Mucosa of rectum (tissue), 2 donors: ENCODE results near the gene IRAK3.

ENCODE experiments used
- H3K27ac ChIP-seq, 2 donors: one replicate each; pipeline ENCODE4 v1.7.0; 2013; ENCODE audit warnings: inconsistent platforms in 2 of 2, low read depth in 2 of 2, low read length in 2 of 2
- H3K27me3 ChIP-seq, 2 donors: one replicate each; pipeline ENCODE4 v1.7.0; 2013; ENCODE audit warnings: low read length in 2 of 2; ENCODE audit not compliant: control insufficient read depth in 2 of 2, insufficient read depth in 2 of 2
- H3K36me3 ChIP-seq, 2 donors: one replicate each; pipeline ENCODE4 v1.7.0; 2013; ENCODE audit warnings: low read length in 2 of 2; ENCODE audit not compliant: control insufficient read depth in 2 of 2, insufficient read depth in 2 of 2
- H3K4me1 ChIP-seq, 2 donors: one replicate each; pipeline ENCODE4 v1.7.0; 2013; ENCODE audit warnings: low read length in 2 of 2, mild to moderate bottlenecking in 1 of 2; ENCODE audit not compliant: control insufficient read depth in 2 of 2, insufficient read depth in 2 of 2
- H3K4me3 ChIP-seq, 2 donors: one replicate each; pipeline ENCODE4 v1.7.0; 2013; ENCODE audit warnings: low read length in 2 of 2
- H3K9ac ChIP-seq, 2 donors: one replicate each; pipeline ENCODE4 v1.7.0; 2013; ENCODE audit warnings: low read length in 2 of 2, low read depth in 1 of 2, mild to moderate bottlenecking in 1 of 2
- H3K9me3 ChIP-seq, 2 donors: one replicate each; pipeline ENCODE4 v1.7.0; 2013; ENCODE audit warnings: low read length in 2 of 2; ENCODE audit not compliant: control insufficient read depth in 2 of 2
- donor health status: healthy.
- donor health status: Normal muscosa, but diverticular disease.

Gene IRAK3

DNA sequence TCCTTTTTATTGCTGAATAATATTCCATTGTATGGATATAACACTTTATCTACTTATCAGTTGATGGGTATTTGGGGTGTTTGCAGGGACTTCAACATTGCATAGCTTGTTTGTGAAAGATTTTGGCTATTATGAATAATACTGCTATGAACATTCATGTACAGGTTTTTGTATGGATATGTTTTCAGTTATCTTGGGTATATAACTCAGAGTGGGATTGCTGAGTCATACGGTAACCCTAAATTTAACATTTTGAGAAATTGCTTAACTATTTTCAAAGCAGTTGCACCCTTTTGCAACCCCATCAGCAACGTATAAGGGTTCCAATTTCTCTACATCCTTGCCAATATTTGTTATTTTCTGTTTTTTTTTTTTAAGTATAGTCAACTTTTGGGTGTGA lies 86.0 kb downstream of the IRAK3 start:
- H3K36me3 ChIP-seq = no peaks in the 10 kb centered on the region
- H3K27me3 ChIP-seq = peaks cover 0 to 4% of the 10 kb centered on the region in 2 donors
- H3K4me3 ChIP-seq = no peak overlapping the region
- H3K4me1 ChIP-seq = no peaks in the 10 kb centered on the region
- H3K27ac ChIP-seq = no peak overlapping the region
- no peaks in the 10 kb centered on the region for H3K9me3 ChIP-seq
- no peak overlapping the region for H3K9ac ChIP-seq

- no peaks in the 10 kb centered on the region for H3K36me3 ChIP-seq
- H3K9me3 ChIP-seq = no peaks in the 10 kb centered on the region
- H3K27ac ChIP-seq = no peak overlapping the region
- no peak overlapping the region for H3K4me3 ChIP-seq
- H3K9ac ChIP-seq = no peak overlapping the region
- no peaks in the 10 kb centered on the region for H3K4me1 ChIP-seq
- H3K27me3 ChIP-seq = peaks cover 0 to 4% of the 10 kb centered on the region in 2 donors
These were observed 90.2 kb downstream of the IRAK3 start for GRCh38 chr12:66279123-66279712.

DNA sequence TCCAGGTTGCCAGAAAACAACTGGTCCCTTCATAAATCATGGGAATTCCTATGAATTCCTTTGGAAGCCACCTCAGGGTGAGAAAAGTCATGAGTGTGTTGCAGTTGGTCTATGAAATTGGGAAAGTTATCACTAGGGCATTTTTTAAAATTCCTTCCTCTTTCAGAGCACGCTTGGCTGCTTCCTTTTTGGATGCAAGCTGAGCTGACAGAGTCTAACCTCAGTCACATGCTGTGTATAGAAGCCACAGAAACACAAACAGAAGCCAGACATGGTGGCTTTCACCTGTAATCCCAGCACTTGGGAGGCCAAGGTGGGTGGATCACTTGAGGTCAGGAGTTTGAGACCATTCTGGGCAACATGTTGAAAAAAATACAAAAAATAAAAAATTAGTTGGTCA lies 91.5 kb downstream of the IRAK3 start:
- Histone ChIP-seq H3K27me3 (peaks cover 0 to 4% of the 10 kb centered on the region in 2 donors), H3K27ac (no peak overlapping the region), H3K4me1 (no peaks in the 10 kb centered on the region), H3K4me3 (no peak overlapping the region), H3K9me3 (no peaks in the 10 kb centered on the region), H3K36me3 (no peaks in the 10 kb centered on the region), H3K9ac (no peak overlapping the region)

DNA sequence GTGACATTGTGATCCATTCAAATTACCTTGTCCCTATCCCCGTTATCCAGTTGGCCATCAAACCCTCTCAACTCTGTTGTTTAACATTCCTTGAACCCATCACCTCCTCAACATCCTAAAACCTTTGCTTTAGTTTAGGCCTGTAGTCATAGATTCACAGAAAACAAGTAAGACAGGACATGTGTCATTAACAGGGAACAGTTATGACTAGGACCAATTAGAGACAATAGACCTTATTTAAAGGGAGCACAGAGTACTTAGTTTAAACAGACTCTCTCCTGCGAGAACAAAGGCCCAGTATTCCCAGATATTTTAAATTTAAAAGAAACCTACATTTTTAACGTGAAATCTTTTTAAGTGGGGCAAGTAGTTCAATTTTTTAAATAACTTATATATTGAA lies 93.2 kb downstream of the IRAK3 start:
- peaks cover 0 to 4% of the 10 kb centered on the region in 2 donors for H3K27me3 ChIP-seq
- no peaks in the 10 kb centered on the region for H3K36me3 ChIP-seq
- H3K27ac ChIP-seq = no peak overlapping the region
- no peaks in the 10 kb centered on the region for H3K9me3 ChIP-seq
- H3K4me1 ChIP-seq = no peaks in the 10 kb centered on the region
- no peak overlapping the region for H3K4me3 ChIP-seq
- H3K9ac ChIP-seq = no peak overlapping the region

GRCh38 chr12:66287275-66287674 lies 98.3 kb downstream of the IRAK3 start:
- Histone ChIP-seq H3K36me3 (no peaks in the 10 kb centered on the region), H3K4me1 (no peaks in the 10 kb centered on the region), H3K9ac (no peak overlapping the region), H3K27me3 (no peaks in the 10 kb centered on the region), H3K9me3 (no peaks in the 10 kb centered on the region), H3K4me3 (no peak overlapping the region), H3K27ac (no peak overlapping the region)

DNA sequence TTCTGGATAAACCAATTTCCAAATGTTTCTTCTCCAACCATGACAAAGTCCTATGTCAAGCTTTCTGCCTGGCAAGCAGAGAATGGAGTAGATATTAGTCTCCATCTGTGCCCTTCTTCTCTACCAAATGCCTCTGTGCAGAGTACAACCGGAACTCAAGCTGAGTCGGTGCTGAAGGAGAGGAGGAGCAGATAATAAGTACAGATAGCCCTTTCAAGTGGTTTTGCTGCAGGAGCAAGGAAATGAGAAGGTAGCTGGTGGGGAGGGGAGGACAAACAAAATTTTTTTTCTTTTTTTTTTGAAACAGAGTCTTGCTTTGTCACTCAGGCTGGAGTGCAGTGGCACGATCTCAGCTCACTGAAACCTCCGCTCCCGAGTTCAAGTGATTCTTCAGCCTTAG lies 99.1 kb downstream of the IRAK3 start:
- no peaks in the 10 kb centered on the region for H3K27me3 ChIP-seq
- no peak overlapping the region for H3K4me3 ChIP-seq
- H3K27ac ChIP-seq = no peak overlapping the region
- H3K4me1 ChIP-seq = no peaks in the 10 kb centered on the region
- no peaks in the 10 kb centered on the region for H3K9me3 ChIP-seq
- H3K36me3 ChIP-seq = no peaks in the 10 kb centered on the region
- no peak overlapping the region for H3K9ac ChIP-seq

- H3K36me3 ChIP-seq = no peaks in the 10 kb centered on the region
- no peak overlapping the region for H3K27ac ChIP-seq
These were observed 100.5 kb downstream of the IRAK3 start for GRCh38 chr12:66289485-66289884.

DNA sequence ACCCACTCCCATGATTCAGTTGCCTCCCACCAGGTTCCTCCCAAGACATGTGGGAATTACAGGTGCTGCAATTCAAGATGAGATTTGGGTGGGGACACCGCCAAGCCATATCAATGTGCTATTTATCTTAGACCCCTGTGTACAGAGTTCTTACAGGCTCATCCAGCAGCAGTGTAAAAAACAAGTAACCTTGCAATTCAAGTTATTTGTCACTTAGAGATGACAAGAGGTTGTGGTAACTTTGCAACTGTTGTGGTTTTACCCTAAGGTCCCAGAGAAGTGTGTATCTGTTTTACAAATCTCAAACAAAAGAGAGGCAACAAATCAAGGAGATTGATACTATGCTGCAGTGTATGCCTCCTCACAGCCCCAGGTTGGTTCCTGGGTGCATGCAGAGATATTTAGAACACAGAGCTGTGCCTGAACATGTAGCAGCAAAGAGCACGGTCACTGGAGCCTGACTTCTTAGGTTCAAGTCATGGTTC lies 101.7 kb downstream of the IRAK3 start:
- Histone ChIP-seq H3K4me3 (no peak overlapping the region), H3K9ac (no peak overlapping the region), H3K27me3 (no peaks in the 10 kb centered on the region), H3K36me3 (no peaks in the 10 kb centered on the region), H3K4me1 (no peaks in the 10 kb centered on the region), H3K9me3 (no peaks in the 10 kb centered on the region), H3K27ac (no peak overlapping the region)

More at GRCh38 chr12:66289485-66289884, 100.5 kb downstream of the IRAK3 start:
- no peak overlapping the region for H3K4me3 ChIP-seq
- no peaks in the 10 kb centered on the region for H3K27me3 ChIP-seq
- no peak overlapping the region for H3K9ac ChIP-seq
- no peaks in the 10 kb centered on the region for H3K9me3 ChIP-seq
- H3K4me1 ChIP-seq = no peaks in the 10 kb centered on the region

- H3K27ac ChIP-seq = no peak overlapping the region
- H3K27me3 ChIP-seq = no peaks in the 10 kb centered on the region
- no peaks in the 10 kb centered on the region for H3K36me3 ChIP-seq
- H3K9ac ChIP-seq = no peak overlapping the region
- no peak overlapping the region for H3K4me3 ChIP-seq
- H3K4me1 ChIP-seq = no peaks in the 10 kb centered on the region
- no peaks in the 10 kb centered on the region for H3K9me3 ChIP-seq
These were observed 107.2 kb downstream of the IRAK3 start for GRCh38 chr12:66296176-66296683.

DNA sequence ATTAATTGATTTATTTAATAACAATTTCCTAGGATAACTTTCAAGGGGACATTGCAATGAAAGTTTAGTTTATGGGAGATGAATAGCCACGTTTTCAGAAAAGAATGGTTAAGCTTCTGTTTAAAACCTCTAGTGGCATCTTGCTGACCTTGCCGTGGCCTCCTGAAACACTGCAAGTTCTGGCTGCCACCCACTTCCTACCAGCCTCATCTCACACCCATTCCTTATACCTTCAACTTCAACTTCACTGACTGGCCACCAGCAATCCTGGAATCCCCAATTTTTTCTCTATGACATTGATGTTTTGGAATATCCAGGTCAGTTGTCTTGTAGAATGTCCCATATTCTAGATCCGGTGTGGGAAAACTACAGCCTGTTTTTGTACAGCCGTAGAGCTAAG lies 108.1 kb downstream of the IRAK3 start:
- no peaks in the 10 kb centered on the region for H3K9me3 ChIP-seq
- H3K27ac ChIP-seq = no peak overlapping the region
- no peaks in the 10 kb centered on the region for H3K36me3 ChIP-seq
- peaks cover 0 to 4% of the 10 kb centered on the region in 2 donors for H3K4me1 ChIP-seq
- no peak overlapping the region for H3K9ac ChIP-seq
- no peak overlapping the region for H3K4me3 ChIP-seq
- H3K27me3 ChIP-seq = no peaks in the 10 kb centered on the region
